IPS DF 19.7 (cell line): ENCODE results near the gene NOS2.

ENCODE experiments used
- DNase-seq: peaks from one replicate; pipeline ENCODE4 v3.0.0-alpha.2; 2013; ENCODE audit warnings: low read depth, low spot score

The NOS2 gene

GRCh38 chr17:27819145-27819544 is 18.8 kb upstream of the NOS2 start:
- DNase-seq = no peak

DNA sequence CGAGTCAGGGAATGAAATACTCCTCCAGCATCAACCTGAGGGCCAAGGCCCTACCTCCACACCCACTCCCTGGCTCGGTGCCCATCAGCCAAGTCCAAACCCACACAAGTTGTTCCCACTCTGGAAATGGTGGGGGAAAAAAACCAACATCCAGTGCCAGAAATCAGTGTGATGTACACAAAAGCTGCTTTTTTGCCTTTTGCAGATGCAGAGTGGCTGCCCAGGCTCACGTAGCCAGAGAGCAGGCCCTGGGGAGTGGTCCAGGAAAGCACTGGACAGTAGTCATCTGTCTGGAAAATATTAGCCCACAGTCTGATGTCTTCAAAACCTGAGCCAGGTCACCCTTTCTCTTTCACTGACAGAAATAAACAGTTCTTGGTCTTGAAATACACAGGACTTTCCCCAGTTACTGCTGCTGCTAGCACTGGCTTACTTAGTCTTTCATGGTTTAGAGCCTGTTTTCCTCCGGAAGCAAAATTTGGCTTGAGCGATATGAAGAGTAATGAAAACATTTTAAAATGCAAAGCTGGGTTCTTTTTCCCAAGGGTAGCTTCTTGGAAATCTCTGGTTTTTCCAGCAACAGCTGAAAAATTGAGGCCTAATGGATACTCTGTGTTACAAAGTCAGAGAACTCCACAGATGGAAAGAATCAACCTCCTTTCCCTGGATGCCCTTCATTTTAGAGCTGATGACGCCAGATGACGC is 18.2 kb upstream of the NOS2 start:
- no peak for DNase-seq

DNA sequence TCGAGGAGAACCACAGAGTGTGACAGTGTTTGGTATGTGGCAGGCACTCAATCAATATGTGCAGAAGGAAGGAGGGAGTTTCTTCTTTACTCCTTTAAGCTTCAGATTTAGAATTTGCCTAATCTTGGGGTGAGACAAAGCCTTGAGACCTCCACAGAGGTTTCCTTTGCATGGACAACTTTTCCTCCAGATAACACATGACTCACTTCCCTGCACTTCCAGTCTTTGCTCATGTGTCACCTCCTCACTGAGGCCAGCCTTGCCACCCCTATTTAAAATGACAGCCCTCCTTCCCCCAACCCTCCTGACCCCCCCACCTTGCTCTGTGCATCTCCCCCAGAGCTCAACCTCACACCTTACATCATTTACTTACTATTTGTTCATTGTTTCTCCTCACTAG is 17.4 kb upstream of the NOS2 start:
- DNase-seq = no peak

- DNase-seq = no peak
Measured at GRCh38 chr17:27816946-27817345, 16.6 kb upstream of the NOS2 start.

GRCh38 chr17:27811961-27812360 is 11.6 kb upstream of the NOS2 start:
- no peak for DNase-seq

- no peak for DNase-seq
Measured at GRCh38 chr17:27810902-27811557, 10.7 kb upstream of the NOS2 start.

DNA sequence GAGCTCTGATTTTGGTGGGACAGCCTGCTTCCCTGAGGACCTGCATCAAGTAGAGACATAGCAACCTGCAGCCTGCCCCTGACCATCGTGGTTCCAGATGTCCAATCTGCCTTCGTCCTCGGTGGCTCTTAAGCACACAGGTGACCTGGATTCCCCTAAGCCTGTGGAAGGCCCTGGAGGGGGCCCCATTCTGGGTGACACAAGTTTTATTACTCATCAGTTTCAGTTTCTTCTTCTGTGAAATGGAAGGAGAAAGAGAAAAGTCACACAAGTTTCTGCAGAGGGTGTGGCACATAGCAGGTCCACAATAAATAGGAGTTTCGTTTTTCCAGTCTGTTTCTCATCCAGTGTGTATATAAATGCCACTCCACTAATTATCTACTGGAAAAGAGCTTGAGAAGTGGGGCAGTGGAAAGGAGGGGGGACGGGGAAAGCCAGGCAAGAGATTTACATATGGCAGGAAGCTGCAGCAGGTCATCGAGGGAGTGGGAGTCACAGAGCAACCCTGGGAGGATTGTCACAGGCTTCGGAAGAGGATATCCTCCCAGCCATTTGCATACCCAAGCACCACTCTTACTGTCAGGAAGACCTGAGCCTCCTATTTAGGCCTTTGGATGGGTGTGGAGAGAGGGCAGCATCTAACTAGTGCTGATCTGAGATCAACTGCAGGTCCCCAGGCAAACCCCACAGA is 10.0 kb upstream of the NOS2 start:
- DNase-seq = no peak

GRCh38 chr17:27809555-27809954 is 9.2 kb upstream of the NOS2 start:
- no peak for DNase-seq

DNA sequence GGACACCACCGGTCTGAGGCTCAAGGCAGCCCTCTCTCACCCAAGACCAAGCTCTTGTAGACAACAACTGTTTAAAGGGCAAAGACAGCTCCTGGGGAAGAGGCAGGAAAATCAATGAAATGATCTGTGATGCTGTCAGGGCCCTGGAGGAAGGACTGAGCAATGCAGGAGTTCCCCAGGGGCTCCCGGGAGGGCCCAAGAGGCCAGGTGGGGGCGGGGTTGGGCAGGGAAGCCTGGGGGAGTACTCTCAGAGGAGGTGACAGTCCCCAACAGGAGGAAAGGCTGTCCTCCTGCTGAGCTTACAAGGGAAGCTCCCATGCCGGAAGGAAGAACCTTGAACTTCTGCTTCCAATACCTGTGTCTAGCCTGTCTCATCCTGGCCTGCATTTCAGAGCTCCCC is 8.3 kb upstream of the NOS2 start:
- no peak for DNase-seq

DNA sequence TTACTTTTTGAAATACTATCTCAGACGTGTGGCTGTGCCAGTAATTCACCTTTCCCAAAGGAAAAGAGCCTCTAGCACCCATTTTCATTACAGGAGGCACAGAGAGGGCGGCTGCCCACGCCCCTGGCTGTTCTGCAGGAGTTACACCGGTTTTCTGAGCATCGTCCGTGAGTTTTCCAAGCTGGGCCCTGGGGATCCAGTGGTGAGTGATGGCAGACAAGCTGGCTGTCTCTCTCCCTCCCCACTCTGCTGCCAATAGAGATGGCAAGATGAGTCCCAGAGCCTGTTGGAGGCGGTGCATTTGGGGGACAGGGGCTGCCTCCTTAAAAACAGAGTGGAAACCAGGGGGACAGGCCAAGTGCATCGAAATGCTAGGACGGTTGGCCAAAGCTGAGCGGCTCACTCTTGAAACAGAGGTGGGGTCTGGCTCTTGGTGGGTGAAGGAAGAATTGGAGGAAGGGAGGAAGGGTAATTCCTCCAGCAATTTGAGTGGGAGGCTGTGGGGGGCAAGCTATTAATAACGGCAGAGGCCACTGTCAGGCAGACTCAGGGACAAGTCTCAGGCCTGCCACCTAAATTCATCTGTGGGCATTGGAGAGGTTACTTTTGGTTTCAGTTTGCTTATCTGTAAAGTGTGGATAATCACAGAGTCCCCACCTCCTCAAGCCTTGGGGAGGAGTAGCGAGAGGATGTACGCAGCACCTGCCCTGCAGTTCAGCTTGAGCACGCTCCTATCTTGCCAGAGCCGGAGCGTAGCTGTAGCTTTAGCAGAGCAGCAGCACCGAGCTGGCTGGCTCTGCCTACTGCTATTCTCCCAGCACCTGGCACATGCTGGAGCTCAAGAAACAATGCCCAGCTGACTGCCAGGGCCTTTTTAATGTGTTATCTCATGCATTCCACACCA is 7.5 kb upstream of the NOS2 start:
- no peak for DNase-seq

- DNase-seq = peak; percentile 70
Measured at GRCh38 chr17:27805520-27806146, 5.3 kb upstream of the NOS2 start.

- DNase-seq = no peak
Measured at GRCh38 chr17:27804113-27804512, 3.8 kb upstream of the NOS2 start.

DNA sequence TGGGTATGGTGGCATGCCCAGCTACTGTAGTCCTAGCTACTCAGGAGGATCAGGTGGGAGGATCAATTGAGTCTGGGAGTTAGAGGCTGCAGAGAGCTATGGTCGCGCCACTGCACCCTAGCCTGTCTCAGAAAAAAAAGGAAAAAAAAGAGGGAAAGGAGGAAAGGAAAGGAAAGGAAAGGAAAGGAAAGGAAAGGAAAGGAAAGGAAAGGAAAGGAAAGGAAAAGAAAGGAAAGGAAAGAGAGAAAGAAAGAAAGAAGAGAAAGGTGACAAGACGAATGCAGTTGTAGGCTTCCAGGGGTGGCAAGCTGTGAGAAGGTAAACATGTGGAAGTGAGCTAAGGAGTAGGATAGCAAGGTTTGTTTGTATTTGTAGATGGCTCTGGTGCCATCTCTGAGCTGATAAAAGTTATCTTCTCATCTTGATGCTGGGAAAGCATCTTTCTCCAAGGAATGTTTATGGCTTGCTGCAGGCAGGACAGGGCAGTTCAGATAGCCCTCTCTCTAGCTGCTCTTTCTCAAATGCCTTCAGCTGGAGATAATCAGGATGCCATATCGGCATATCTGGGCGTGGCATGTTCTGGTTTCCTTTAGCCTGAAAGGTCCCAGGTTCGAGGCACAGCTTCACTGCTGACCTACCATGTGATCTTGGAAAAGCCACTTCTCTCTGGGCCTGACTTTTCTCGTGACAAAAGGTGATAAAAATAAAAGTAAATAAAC is 2.8 kb upstream of the NOS2 start:
- no peak for DNase-seq

- DNase-seq = no peak
Measured at GRCh38 chr17:27802033-27802432, 1.7 kb upstream of the NOS2 start.

GRCh38 chr17:27798376-27798775 is 2.0 kb downstream of the NOS2 start:
- DNase-seq = no peak

DNA sequence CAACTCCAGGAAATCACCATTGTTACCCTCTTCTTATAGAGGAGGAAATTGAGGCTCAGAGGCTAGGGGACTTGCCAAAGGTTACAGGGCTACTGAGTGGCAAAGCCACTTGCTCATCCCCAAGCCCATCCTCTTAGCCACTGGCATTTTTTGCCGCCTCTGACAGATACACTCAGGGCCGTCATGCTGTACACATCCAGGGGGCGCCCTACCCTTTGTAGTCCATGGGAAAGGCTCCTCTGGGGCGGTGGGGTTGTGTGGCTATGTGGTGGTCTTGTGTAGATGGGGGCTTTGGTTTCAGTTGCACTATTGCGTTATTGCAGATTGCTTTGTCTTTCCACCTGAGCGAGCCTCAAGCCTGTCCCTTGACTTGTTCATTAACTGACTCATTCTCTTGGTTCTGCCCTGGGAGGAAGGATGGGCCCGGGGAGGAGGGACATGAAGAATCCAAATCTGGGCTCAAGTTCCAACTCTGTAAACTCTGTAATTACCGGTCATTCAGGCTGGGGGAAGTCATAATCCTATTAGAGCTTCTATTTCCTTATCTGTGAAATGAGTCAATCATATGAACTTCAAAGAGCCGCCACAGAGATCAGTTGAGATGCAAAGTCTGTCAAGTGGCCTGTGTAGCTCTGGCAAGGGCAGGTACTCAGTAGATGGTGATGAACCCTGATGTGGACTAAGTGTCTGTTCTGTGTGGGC is 2.8 kb downstream of the NOS2 start:
- no peak for DNase-seq

DNA sequence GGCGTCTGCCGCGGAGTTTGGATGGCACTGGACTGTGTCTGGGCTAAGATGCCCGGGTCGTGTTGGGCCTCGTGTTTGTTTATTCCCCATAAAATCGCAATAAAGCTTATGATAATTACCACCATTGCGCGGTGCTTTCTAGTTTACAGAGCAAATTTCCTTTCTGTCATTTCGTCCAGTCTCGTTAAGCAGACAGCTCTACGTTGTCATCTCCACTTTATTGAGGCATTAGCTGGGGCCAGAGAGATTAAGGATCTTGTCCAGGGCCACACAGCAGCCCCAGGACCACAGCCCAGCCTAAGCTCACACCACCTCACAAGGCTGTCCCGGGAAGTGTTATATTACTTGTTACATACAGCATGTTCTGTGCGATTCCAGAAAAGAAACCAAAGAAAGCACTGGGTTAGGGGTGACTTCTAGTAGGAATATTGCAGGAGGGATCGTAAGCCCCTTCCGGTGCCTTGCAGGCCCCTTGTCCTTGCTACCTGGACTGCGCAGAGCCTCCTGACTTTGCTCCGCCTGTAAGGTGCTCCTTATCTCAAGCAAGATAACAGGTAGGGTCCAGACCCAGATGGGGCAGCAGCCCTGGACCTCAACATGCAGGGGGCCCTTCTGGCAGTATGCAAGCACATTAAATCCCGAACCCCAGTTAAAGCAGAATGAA is 6.3 kb downstream of the NOS2 start:
- DNase-seq = no peak

- DNase-seq = no peak
Measured at GRCh38 chr17:27793168-27793905, 7.0 kb downstream of the NOS2 start.

- DNase-seq = no peak
Measured at GRCh38 chr17:27792095-27792494, 8.2 kb downstream of the NOS2 start.
